ENCODE data around the gene PDCD10.

PDCD10 gene

GRCh38 chr3:167734498-167735232, at the start of gene PDCD10:
PDCD10 (minus strand) TSS chr3:167734892; CDS start chr3:167720157, 14,735 bp downstream.
- TF ChIP-seq, protein P1, sequence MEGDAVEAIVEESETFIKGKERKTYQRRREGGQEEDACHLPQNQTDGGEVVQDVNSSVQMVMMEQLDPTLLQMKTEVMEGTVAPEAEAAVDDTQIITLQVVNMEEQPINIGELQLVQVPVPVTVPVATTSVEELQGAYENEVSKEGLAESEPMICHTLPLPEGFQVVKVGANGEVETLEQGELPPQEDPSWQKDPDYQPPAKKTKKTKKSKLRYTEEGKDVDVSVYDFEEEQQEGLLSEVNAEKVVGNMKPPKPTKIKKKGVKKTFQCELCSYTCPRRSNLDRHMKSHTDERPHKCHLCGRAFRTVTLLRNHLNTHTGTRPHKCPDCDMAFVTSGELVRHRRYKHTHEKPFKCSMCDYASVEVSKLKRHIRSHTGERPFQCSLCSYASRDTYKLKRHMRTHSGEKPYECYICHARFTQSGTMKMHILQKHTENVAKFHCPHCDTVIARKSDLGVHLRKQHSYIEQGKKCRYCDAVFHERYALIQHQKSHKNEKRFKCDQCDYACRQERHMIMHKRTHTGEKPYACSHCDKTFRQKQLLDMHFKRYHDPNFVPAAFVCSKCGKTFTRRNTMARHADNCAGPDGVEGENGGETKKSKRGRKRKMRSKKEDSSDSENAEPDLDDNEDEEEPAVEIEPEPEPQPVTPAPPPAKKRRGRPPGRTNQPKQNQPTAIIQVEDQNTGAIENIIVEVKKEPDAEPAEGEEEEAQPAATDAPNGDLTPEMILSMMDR (IDR thresholded peaks at IDR 0.05; ENCODE audit: control extremely low read depth, extremely low read depth, low read depth, missing control alignments) = no peak
- CTCF ChIA-PET = interaction anchor here (0.7 to 3.4 kb wide), 5 partner anchors 9 to 29 kb away, joined by 3 to 20 read pairs (median 4); no protein-coding TSS in a partner anchor
- POLR2A ChIA-PET = no interaction called here
- DNase-seq (ENCODE audit: extremely low spot score) = peak; percentile 90

DNA sequence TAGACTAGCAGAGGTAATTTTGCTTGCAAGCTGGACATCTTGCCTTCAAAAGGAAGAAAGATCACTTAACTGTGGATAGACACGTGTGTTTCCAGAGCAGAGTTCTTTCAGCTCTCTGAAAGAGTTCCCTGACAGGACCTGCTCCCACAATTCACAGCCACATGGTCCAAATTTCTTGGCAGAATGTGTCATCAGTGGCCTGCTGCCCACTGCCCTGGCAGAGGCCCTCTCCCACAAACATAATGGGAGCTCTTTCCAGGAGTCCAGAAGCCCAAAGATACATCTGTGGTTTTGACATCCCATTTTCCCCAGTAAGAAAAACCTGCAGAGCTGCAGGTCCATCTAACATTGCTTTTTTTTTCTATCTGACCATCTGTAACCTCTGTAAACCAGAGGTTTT, 49.1 kb upstream of the PDCD10 start:
- ChIA-PET CTCF (interaction anchor here (1.0 kb wide), 1 partner anchor 48 kb away, joined by 3 read pairs; the partner anchor contains the start of gene SERPINI1), POLR2A (no interaction called here)
- DNase-seq (ENCODE audit: extremely low spot score) = no peak
- TF ChIP-seq, protein P1 (IDR thresholded peaks at IDR 0.05; ENCODE audit: control extremely low read depth, extremely low read depth, low read depth, missing control alignments) = no peak

DNA sequence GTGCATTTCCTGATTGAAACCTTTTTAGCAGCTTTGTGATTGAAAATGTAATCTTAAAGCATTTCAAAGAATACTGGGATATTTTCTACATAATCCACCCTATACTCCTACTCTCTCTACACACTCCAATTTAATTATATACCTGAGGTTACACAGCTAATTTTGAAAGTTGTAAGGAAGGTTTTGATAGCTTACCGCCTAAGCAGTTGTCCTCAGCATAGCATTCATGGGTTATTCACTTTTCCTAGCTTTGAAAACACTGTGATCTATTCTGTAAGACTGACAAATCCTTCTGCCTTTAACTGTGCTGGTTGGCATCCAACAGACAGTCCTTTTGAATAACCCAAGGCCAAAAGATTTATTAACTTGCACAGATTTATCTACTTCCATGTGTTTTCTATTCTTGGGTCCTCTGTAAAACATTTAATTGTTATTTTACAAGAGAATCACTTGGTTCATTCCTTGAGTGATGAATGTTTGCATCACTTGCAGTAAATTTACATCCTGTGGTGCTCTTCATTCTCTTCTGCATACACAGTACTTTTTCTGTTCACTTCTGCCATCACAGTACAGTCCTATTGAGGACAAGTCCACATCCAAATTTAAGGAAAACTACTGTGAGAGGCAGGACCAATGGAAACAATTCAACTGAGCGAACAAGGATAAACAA, 45.7 kb upstream of the PDCD10 start:
- ChIA-PET CTCF (interaction anchor here (1.0 to 1.8 kb wide), 3 partner anchors 14 to 28 kb away, joined by 3 to 5 read pairs (median 5); no protein-coding TSS in a partner anchor), POLR2A (no interaction called here)
- TF ChIP-seq, protein P1 (IDR thresholded peaks at IDR 0.05; ENCODE audit: control extremely low read depth, extremely low read depth, low read depth, missing control alignments) = no peak
- no peak for DNase-seq (ENCODE audit: extremely low spot score)

GRCh38 chr3:167777356-167777755, 42.7 kb upstream of the PDCD10 start:
- ChIA-PET POLR2A (no interaction called here), CTCF (no interaction called here)
- TF ChIP-seq, protein P1 (IDR thresholded peaks at IDR 0.05; ENCODE audit: control extremely low read depth, extremely low read depth, low read depth, missing control alignments) = no peak
- DNase-seq (ENCODE audit: extremely low spot score) = no peak

DNA sequence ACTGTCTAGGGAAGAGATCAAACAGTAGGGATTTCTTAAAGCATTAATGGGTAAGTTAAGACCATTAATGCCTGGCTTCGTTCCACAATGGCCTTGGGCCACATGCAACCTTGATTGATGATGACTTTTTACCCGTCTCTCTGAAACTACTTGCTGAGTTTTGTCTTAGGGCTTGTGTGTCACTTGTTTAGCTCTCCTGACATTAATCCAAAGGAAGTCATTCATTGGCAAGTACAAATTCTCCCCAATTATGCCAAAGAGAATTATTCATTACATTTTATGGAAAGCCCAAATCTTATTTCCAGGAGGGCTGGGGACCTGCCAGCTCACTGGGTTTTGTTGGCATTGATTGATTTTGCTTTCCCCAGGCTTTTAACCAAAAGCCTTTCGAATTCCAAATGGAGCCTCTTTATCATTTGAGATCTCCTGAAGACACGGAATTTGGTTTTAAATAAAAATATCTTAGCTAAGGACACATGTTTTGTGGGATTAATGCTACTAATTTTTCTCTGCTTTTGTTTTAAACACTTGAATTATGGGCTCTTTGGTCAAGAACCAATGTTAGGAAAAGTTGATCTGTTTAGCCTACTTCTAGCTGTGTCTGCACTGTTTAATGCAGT, 41.5 kb upstream of the PDCD10 start:
- DNase-seq (ENCODE audit: extremely low spot score) = no peak
- CTCF ChIA-PET = interaction anchor here (1.0 kb wide), 1 partner anchor 14 kb away, joined by 3 read pairs; no protein-coding TSS in a partner anchor
- POLR2A ChIA-PET = no interaction called here

GRCh38 chr3:167773584-167773983, 38.9 kb upstream of the PDCD10 start:
- TF ChIP-seq, protein P1 (IDR thresholded peaks at IDR 0.05; ENCODE audit: control extremely low read depth, extremely low read depth, low read depth, missing control alignments) = no peak
- POLR2A ChIA-PET = no interaction called here
- peak; percentile 20 for DNase-seq (ENCODE audit: extremely low spot score)
- CTCF ChIA-PET = no interaction called here

More for the DNA sequence above, 41.5 kb upstream of the PDCD10 start:
- TF ChIP-seq, protein P1 (IDR thresholded peaks at IDR 0.05; ENCODE audit: control extremely low read depth, extremely low read depth, low read depth, missing control alignments) = no peak
